Measurements from ENCODE around the gene VWA2. TPM values are rescaled to one million over a fixed set of nuclear protein-coding genes. Genes with fewer than 3 reads are reported as not detected.

The VWA2 gene
- total and polyA plus RNA-seq, 2 donors from 2014 or later, result 0.17 to 6.5 TPM

DNA sequence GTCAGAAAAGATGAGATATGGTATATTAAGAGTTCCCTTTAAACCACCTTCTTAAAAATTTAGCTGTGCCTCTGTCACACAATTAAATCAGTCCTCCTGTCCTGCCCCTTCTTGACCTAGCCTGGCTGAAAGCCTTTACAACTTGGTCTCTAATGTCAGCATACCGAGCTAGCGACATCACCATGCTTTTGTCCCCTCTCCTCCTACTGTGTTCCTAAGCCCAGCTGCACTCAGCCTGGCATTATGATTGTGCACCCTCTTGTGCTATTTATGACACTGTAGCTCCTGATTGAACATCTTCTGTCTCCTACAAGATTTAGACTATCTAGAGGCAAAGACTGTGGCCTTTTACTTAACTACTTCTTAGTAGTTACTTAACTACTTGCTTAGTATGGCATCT, 30.7 kb upstream of the VWA2 start:
- Histone ChIP-seq H3K4me3 (ENCODE audit: low read length in 3 of 3) (no peak overlapping the region), H3K27me3 (ENCODE audit: control insufficient read depth, insufficient read depth, low read length) (no peaks in the 10 kb centered on the region), H3K9ac (ENCODE audit: low read length in 3 of 3) (no peak overlapping the region), H3K27ac (ENCODE audit: low read depth in 2 of 2, low read length in 2 of 2) (no peak overlapping the region), H3K36me3 (ENCODE audit: control insufficient read depth in 2 of 3, insufficient read depth in 3 of 3, low read length in 3 of 3) (no peaks in the 10 kb centered on the region), H3K9me3 (ENCODE audit: control insufficient read depth in 2 of 3, insufficient read depth in 1 of 3, low read length in 3 of 3) (no peaks in the 10 kb centered on the region), H3K4me1 (ENCODE audit: control insufficient read depth in 2 of 3, insufficient read depth in 2 of 3, low read depth in 1 of 3, low read length in 3 of 3) (no peaks in the 10 kb centered on the region)
- FAIRE-seq (no peak), DNase-seq (no peak)
- intact Hi-C loops (cut with DNase I), result no loop called here
- TF ChIP-seq, protein P1, sequence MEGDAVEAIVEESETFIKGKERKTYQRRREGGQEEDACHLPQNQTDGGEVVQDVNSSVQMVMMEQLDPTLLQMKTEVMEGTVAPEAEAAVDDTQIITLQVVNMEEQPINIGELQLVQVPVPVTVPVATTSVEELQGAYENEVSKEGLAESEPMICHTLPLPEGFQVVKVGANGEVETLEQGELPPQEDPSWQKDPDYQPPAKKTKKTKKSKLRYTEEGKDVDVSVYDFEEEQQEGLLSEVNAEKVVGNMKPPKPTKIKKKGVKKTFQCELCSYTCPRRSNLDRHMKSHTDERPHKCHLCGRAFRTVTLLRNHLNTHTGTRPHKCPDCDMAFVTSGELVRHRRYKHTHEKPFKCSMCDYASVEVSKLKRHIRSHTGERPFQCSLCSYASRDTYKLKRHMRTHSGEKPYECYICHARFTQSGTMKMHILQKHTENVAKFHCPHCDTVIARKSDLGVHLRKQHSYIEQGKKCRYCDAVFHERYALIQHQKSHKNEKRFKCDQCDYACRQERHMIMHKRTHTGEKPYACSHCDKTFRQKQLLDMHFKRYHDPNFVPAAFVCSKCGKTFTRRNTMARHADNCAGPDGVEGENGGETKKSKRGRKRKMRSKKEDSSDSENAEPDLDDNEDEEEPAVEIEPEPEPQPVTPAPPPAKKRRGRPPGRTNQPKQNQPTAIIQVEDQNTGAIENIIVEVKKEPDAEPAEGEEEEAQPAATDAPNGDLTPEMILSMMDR (IDR thresholded peaks at IDR 0.05; ENCODE audit: borderline replicate concordance, extremely low read depth, insufficient read depth), result no peak

DNA sequence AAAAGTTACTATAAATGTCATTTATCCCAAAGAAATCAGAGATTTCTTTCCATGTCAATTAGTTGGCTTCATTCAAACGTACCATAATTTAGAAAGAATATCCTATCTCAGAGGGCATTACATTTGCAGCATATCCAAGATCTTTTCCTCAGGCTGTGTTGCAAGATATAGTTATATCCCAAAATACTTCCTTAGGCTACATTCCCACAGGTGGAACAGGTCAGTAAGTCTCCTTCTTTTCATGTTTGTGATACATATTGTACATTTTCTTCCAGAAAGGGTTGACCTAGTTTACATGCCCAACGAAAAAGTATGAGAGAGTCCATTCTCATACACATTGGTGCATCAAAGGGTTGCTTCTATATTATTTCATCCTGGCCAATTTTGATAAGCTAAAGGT, 26.9 kb upstream of the VWA2 start:
- DNase-seq, result no peak
- Histone ChIP-seq H3K36me3 (ENCODE audit: control insufficient read depth in 2 of 3, insufficient read depth in 3 of 3, low read length in 3 of 3) (no peaks in the 10 kb centered on the region), H3K4me3 (ENCODE audit: low read length in 3 of 3) (no peak overlapping the region), H3K27me3 (ENCODE audit: control insufficient read depth, insufficient read depth, low read length) (no peaks in the 10 kb centered on the region), H3K27ac (ENCODE audit: low read depth in 2 of 2, low read length in 2 of 2) (no peak overlapping the region), H3K9me3 (ENCODE audit: control insufficient read depth in 2 of 3, insufficient read depth in 1 of 3, low read length in 3 of 3) (no peaks in the 10 kb centered on the region), H3K9ac (ENCODE audit: low read length in 3 of 3) (no peak overlapping the region), H3K4me1 (ENCODE audit: control insufficient read depth in 2 of 3, insufficient read depth in 2 of 3, low read depth in 1 of 3, low read length in 3 of 3) (no peaks in the 10 kb centered on the region)
- TF ChIP-seq, protein P1 (IDR thresholded peaks at IDR 0.05; ENCODE audit: borderline replicate concordance, extremely low read depth, insufficient read depth), result no peak
- no peak for FAIRE-seq
- intact Hi-C loops (cut with DNase I), result no loop called here

DNA sequence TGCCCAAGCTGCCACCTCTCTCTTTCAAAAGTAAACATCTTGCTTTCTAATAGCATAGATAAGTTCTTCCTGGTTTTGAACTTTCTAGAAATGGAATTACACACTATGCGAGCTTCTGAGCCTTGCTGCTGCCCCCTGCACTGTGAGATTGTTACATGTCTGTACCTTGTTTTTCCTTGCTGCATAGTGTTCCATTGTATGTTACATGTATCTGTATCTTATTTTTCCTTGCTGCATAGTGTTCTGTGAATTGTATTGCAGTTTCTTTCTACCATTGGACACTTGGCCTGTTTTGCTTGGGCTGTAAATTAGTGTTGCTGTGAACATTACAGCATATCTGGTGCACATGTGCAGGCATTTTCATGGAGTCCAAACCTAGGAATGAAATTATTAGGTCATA, 24.0 kb upstream of the VWA2 start:
- intact Hi-C loops (cut with DNase I), result no loop called here
- Histone ChIP-seq H3K4me3 (ENCODE audit: low read length in 3 of 3) (no peak overlapping the region), H3K27ac (ENCODE audit: low read depth in 2 of 2, low read length in 2 of 2) (no peak overlapping the region), H3K4me1 (ENCODE audit: control insufficient read depth in 2 of 3, insufficient read depth in 2 of 3, low read depth in 1 of 3, low read length in 3 of 3) (no peaks in the 10 kb centered on the region), H3K9me3 (ENCODE audit: control insufficient read depth in 2 of 3, insufficient read depth in 1 of 3, low read length in 3 of 3) (no peaks in the 10 kb centered on the region), H3K9ac (ENCODE audit: low read length in 3 of 3) (no peak overlapping the region), H3K27me3 (ENCODE audit: control insufficient read depth, insufficient read depth, low read length) (no peaks in the 10 kb centered on the region), H3K36me3 (ENCODE audit: control insufficient read depth in 2 of 3, insufficient read depth in 3 of 3, low read length in 3 of 3) (no peaks in the 10 kb centered on the region)
- FAIRE-seq (no peak), DNase-seq (no peak)
- TF ChIP-seq, protein P1 (IDR thresholded peaks at IDR 0.05; ENCODE audit: borderline replicate concordance, extremely low read depth, insufficient read depth), result no peak

DNA sequence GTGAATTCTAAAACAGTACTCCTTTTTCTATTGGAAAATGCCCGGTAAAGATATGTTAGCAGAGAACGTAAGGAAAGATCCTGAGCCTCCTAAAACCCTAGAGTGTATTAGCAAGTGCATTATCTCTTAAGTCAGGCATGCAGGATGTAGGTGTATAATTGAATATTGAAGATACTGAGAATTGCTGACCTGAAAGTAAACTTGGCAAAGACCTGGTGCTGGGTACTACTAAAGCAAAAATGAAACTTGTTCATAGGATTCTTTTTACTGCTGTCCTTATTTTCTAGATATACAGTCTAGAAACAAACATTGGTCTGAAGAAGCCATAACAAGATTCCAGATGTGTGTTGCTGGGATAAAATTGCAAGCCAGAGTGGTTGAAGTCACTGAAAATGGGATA, 18.8 kb upstream of the VWA2 start:
- no peaks in the 10 kb centered on the region for H3K27me3 ChIP-seq (ENCODE audit: control insufficient read depth, insufficient read depth, low read length)
- no peak overlapping the region for H3K9ac ChIP-seq (ENCODE audit: low read length in 3 of 3)
- intact Hi-C loops (cut with DNase I), result no loop called here
- H3K4me1 ChIP-seq (ENCODE audit: control insufficient read depth in 2 of 3, insufficient read depth in 2 of 3, low read depth in 1 of 3, low read length in 3 of 3), result no peaks in the 10 kb centered on the region
- no peaks in the 10 kb centered on the region for H3K9me3 ChIP-seq (ENCODE audit: control insufficient read depth in 2 of 3, insufficient read depth in 1 of 3, low read length in 3 of 3)
- DNase-seq (no peak), FAIRE-seq (no peak)
- no peak overlapping the region for H3K4me3 ChIP-seq (ENCODE audit: low read length in 3 of 3)
- H3K27ac ChIP-seq (ENCODE audit: low read depth in 2 of 2, low read length in 2 of 2), result no peak overlapping the region
- no peaks in the 10 kb centered on the region for H3K36me3 ChIP-seq (ENCODE audit: control insufficient read depth in 2 of 3, insufficient read depth in 3 of 3, low read length in 3 of 3)
- TF ChIP-seq, protein P1 (IDR thresholded peaks at IDR 0.05; ENCODE audit: borderline replicate concordance, extremely low read depth, insufficient read depth), result no peak
